C4-2B (cell line): ENCODE results near the gene C1QTNF1.

Experiments used
- H3K27ac ChIP-seq: fragments of 450-650 bp; 2 replicates; pipeline ENCODE4 v1.5.1; 2017
- CTCF ChIP-seq: fragments of 450-650 bp; conservative IDR thresholded peaks from 2 replicates; pipeline ENCODE4 v1.5.1; 2017; ENCODE audit warnings: mild to moderate bottlenecking
- ZFX ChIP-seq: fragments of 450-650 bp; IDR thresholded peaks from 2 replicates; pipeline ENCODE4 v1.6.1; 2017

C1QTNF1 gene

GRCh38 chr17:79085154-79085920 is 61.4 kb downstream of the C1QTNF1 start:
- TF ChIP-seq ZFX (no peak), CTCF (no peak)
- no peak overlapping the region for H3K27ac ChIP-seq

- TF ChIP-seq CTCF (no peak), ZFX (no peak)
- H3K27ac ChIP-seq = no peak overlapping the region
Observed at GRCh38 chr17:79085921-79086551, 62.1 kb downstream of the C1QTNF1 start.

- H3K27ac ChIP-seq = no peak overlapping the region
- TF ChIP-seq ZFX (no peak), CTCF (no peak)
Observed at GRCh38 chr17:79086609-79087427, 62.8 kb downstream of the C1QTNF1 start.

DNA sequence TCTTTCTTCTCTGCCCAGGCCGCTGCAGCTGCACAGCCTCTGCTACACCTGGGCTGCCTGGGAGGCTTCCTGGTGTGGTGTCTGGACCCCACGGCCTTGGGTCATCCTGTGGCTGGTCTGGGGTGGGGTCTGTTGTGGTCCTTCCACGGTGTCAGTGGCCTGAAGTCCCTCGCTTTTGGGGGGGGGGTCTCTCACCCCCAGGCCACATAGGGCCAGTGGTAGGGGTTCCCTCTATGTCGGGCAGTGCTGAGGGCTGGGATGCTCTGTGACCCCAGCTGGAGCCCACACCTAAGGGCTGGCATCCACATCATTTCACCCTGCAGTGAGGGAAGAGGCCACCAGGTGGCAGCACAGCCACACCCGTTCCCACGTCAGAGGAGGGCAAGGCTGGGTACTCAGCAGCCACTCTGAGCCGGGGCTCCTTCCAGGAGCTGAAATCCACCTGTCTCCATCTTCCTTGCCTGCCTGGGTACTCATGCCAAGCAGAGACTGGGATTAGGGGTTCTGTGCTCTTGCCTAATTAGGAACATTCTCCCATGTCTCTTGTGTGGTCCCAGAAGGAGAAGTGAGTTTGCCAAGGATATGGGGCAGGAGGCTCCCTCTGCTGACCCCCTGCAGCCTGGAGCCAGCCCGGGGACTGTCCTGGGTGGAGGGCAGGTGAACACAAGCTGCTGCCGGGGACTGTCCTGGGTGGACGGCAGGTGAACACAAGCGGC is 63.6 kb downstream of the C1QTNF1 start:
- no peak overlapping the region for H3K27ac ChIP-seq
- TF ChIP-seq CTCF (peak; percentile 94), ZFX (no peak)

DNA sequence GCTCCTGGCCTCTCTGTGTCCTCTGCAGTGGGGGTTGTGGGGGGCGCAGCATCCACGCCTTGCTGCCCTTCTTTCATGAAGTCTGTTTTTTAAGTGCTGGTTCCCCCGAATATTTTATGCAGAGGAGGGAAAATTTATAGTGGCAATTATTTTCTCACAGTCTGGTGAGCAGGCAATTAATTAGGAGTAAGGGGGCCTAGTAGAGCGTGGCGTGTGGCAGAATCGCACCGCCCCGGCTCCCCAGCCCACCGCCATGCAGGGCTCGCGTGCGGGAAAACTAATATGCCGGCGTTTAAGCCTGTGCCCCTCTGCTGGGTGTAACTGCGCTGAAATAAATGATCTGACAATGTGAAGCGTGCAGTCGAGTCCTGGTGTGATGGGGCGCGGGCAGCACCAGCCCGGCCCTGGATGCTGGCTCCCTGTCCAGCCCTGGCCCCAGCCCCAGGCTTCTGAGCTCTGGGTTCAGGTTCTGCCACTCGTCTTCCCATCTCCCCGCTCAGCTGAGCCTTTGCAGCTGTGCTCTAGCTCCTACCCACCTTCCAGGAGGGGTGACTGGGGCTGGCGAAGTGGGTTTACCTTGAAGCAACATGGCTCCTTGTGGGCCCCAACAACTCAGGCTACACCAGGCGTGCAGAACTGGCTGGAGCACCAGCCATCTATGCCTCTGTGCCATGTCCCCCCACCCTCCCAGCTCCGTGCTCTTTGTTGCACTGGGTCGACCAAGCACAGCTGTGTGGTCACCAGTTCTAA is 64.5 kb downstream of the C1QTNF1 start:
- TF ChIP-seq ZFX = no peak
- TF ChIP-seq CTCF = no peak

DNA sequence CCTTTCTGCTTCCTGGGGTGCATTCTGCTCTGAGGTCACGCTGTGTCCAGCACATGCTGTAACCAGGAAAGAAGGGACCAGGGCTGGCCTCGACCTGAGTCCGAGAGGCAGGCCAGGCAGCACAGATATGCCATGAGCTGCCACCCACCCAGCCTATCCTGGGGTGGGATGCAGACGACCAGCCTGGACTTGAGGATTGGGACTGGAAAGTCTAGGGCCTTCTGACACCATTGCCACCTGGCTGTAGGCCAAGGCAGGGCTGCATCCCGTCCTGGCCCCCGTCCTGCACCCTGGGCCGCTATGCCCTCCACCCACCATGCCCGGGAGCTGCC is 65.0 kb downstream of the C1QTNF1 start:
- no peak overlapping the region for H3K27ac ChIP-seq
- TF ChIP-seq ZFX (no peak), CTCF (no peak)

More for the DNA sequence above, 64.5 kb downstream of the C1QTNF1 start:
- no peak overlapping the region for H3K27ac ChIP-seq
